Liver (tissue), 9 donors: ENCODE measurements around the gene IRAK3. TPM values are rescaled to one million over a fixed set of nuclear protein-coding genes. Genes with fewer than 3 reads are reported as not detected.

Experiments used
- DNase-seq: peaks from one replicate; pipeline ENCODE4 v3.0.0-alpha.2; 2017; ENCODE audit warnings: low spot score
- H3K27ac ChIP-seq, 2 donors: one replicate each; pipeline ENCODE4 v1.7.0; 2013; ENCODE audit warnings: inconsistent platforms in 2 of 2, low read length in 2 of 2, control low read depth in 1 of 2, low read depth in 1 of 2, mild to moderate bottlenecking in 1 of 2
- H3K27me3 ChIP-seq, 4 donors: one replicate each; pipeline versions ENCODE4 v1.6.1 to v1.7.0; 2013; ENCODE audit warnings: low read length in 3 of 4, inconsistent platforms in 1 of 4, mild to moderate bottlenecking in 1 of 4, moderate library complexity in 1 of 4; ENCODE audit not compliant: control insufficient read depth in 4 of 4, insufficient read depth in 4 of 4
- H3K36me3 ChIP-seq, 4 donors: one replicate each; pipeline versions ENCODE4 v1.6.1 to v1.7.0; 2013; ENCODE audit warnings: low read length in 3 of 4, mild to moderate bottlenecking in 3 of 4, low read depth in 1 of 4, moderate library complexity in 1 of 4; ENCODE audit not compliant: control insufficient read depth in 4 of 4, insufficient read depth in 3 of 4
- H3K4me1 ChIP-seq, 4 donors: one replicate each; pipeline versions ENCODE4 v1.6.1 to v1.7.0; 2013; ENCODE audit warnings: low read length in 3 of 4, mild to moderate bottlenecking in 3 of 4, moderate library complexity in 1 of 4; ENCODE audit not compliant: control insufficient read depth in 4 of 4, insufficient read depth in 4 of 4
- H3K4me3 ChIP-seq, 3 donors: one replicate each; pipeline versions ENCODE4 v1.6.1 to v1.7.0; 2013; ENCODE audit warnings: low read length in 3 of 3, control low read depth in 1 of 3, low read depth in 1 of 3, mild to moderate bottlenecking in 1 of 3
- H3K9ac ChIP-seq, 2 donors: one replicate each; pipeline ENCODE4 v1.7.0; 2013; ENCODE audit warnings: low read length in 2 of 2, mild to moderate bottlenecking in 2 of 2, moderate library complexity in 2 of 2, control low read depth in 1 of 2, low read depth in 1 of 2
- H3K9me3 ChIP-seq, 4 donors: one replicate each; pipeline versions ENCODE4 v1.6.1 to v1.7.0; 2013; ENCODE audit warnings: low read length in 3 of 4; ENCODE audit not compliant: control insufficient read depth in 4 of 4
- EGR1 ChIP-seq, 2 donors: IDR thresholded peaks; 2 replicates each; pipeline ENCODE4 v1.6.1; 2016 to 2018; ENCODE audit warnings: antibody characterized with exemption in 2 of 2, low read depth in 2 of 2
- FOXA1 ChIP-seq: IDR thresholded peaks from 2 replicates; pipeline ENCODE4 v1.6.1; 2016; ENCODE audit warnings: antibody characterized with exemption
- FOXA2 ChIP-seq: IDR thresholded peaks from 2 replicates; pipeline ENCODE4 v1.6.1; 2016; ENCODE audit warnings: antibody characterized with exemption
- GABPA ChIP-seq, 2 donors: IDR thresholded peaks in 1 of 2; conservative IDR thresholded peaks in 1 of 2; 2 replicates each; pipeline ENCODE4 v1.6.1; 2016; ENCODE audit warnings: antibody characterized with exemption in 2 of 2, mild to moderate bottlenecking in 1 of 2, moderate library complexity in 1 of 2
- HNF4A ChIP-seq, 2 donors: conservative IDR thresholded peaks; 2 replicates each; pipeline ENCODE4 v1.6.1; 2016; ENCODE audit warnings: antibody characterized with exemption in 2 of 2, mild to moderate bottlenecking in 2 of 2
- HNF4G ChIP-seq: IDR thresholded peaks from 2 replicates; pipeline ENCODE4 v1.6.1; 2016; ENCODE audit warnings: antibody characterized with exemption
- JUND ChIP-seq, 2 donors: IDR thresholded peaks; 2 replicates each; pipeline ENCODE4 v1.6.1; 2016; ENCODE audit warnings: antibody characterized with exemption in 2 of 2
- NR2F2 ChIP-seq: IDR thresholded peaks from 2 replicates; pipeline ENCODE4 v1.6.1; 2016; ENCODE audit warnings: antibody characterized with exemption
- RAD21 ChIP-seq, 2 donors: IDR thresholded peaks; 2 replicates each; pipeline ENCODE4 v1.6.1; 2016; ENCODE audit warnings: antibody characterized with exemption in 2 of 2, mild to moderate bottlenecking in 2 of 2
- REST ChIP-seq: IDR thresholded peaks from 2 replicates; pipeline ENCODE4 v1.6.1; 2016; ENCODE audit warnings: antibody characterized with exemption, mild to moderate bottlenecking
- RXRA ChIP-seq, 2 donors: IDR thresholded peaks; 2 replicates each; pipeline ENCODE4 v1.6.1; 2017 to 2018; ENCODE audit warnings: antibody characterized with exemption in 2 of 2, mild to moderate bottlenecking in 1 of 2
- SP1 ChIP-seq: IDR thresholded peaks from 2 replicates; pipeline ENCODE4 v1.6.1; 2018; ENCODE audit warnings: antibody characterized with exemption, mild to moderate bottlenecking
- TAF1 ChIP-seq: conservative IDR thresholded peaks from 2 replicates; pipeline ENCODE4 v1.6.1; 2016; ENCODE audit warnings: antibody characterized with exemption, mild to moderate bottlenecking
- YY1 ChIP-seq: IDR thresholded peaks from 2 replicates; pipeline ENCODE4 v1.6.1; 2016; ENCODE audit warnings: antibody characterized with exemption, mild to moderate bottlenecking
- WGBS: extraction: QIAGEN DNeasy Blood & Tissue Kit; methylation state at CpG from one replicate; pipeline ENCODE4 v1.1.7; 2013; 5-methylcytosine and 5-hydroxymethylcytosine counted together
- polyA plus RNA-seq, 2 donors: library from polyadenylated mRNA; stranded (reverse) in 1 of 2; unstranded in 1 of 2; fragments of 200-250 nt in 1 of 2; fragments of >200 nt in 1 of 2; fragmentation: Nextera tagmentation in 1 of 2; extraction: Ambion mirVana in 1 of 2; gene quantifications; one replicate each; pipeline versions ENCODE4 v1.2.1 to v1.2.3, GENCODE V29; 2013 to 2015
- total RNA-seq, 2 donors: library from RNA; depleted of rRNA; stranded (reverse); fragments of >200 nt; gene quantifications; one replicate each; pipeline ENCODE4 v1.2.3, GENCODE V29; 2014
- TF ChIP-seq, protein P1 (sequence below): IDR thresholded peaks from 2 replicates; pipeline ENCODE4 v1.6.1; 2016; ENCODE audit warnings: antibody characterized with exemption
- TF ChIP-seq, protein P2 (sequence below): fragments of 150-350 bp; IDR thresholded peaks from 2 replicates; pipeline ENCODE4 v1.5.1; 2017; ENCODE audit warnings: improper control_type of control experiment, low read depth, low read length; ENCODE audit not compliant: missing input control
- TF ChIP-seq, protein P3 (sequence below): IDR thresholded peaks from 2 replicates; pipeline ENCODE4 v1.6.1; 2016; ENCODE audit warnings: antibody characterized with exemption
- TF ChIP-seq, protein P4 (sequence below): IDR thresholded peaks from 2 replicates; pipeline ENCODE4 v1.6.1; 2016; ENCODE audit warnings: antibody characterized with exemption
- donor health status: healthy.
- donor health status: healthy.
- donor health status: healthy.
- donor health status: healthy.
- donor health status: healthy.

IRAK3 gene
- total and polyA plus RNA-seq, 4 donors, result 1.1 to 8.6 (median 3.5) TPM

GRCh38 chr12:66228462-66228861 is 39.4 kb downstream of the IRAK3 start:
- Histone ChIP-seq H3K27ac (no peak overlapping the region), H3K9me3 (no peaks in the 10 kb centered on the region), H3K9ac (no peak overlapping the region), H3K36me3 (no peaks in the 10 kb centered on the region), H3K27me3 (no peaks in the 10 kb centered on the region), H3K4me1 (peaks cover 0 to 8% (median 6%) of the 10 kb centered on the region in 4 donors), H3K4me3 (no peak overlapping the region)
- no peak for DNase-seq
- TF ChIP-seq YY1 (no peak), HNF4G (no peak), FOXA2 (no peak), HNF4A (conservative IDR thresholded peaks at IDR 0.05) (no peak), SP1 (no peak), EGR1 (IDR thresholded peaks at IDR 0.05; ENCODE audit: low read depth in 2 of 2) (no peak), TAF1 (no peak), REST (no peak), NR2F2 (no peak), GABPA (IDR thresholded peaks at IDR 0.05 in 1 of 2, conservative IDR thresholded peaks at IDR 0.05 in 1 of 2) (no peak), RAD21 (IDR thresholded peaks at IDR 0.05) (no peak), FOXA1 (no peak), RXRA (IDR thresholded peaks at IDR 0.05) (no peak)
- TF ChIP-seq, protein P1, sequence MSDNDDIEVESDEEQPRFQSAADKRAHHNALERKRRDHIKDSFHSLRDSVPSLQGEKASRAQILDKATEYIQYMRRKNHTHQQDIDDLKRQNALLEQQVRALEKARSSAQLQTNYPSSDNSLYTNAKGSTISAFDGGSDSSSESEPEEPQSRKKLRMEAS, result no peak
- TF ChIP-seq, protein P2, sequence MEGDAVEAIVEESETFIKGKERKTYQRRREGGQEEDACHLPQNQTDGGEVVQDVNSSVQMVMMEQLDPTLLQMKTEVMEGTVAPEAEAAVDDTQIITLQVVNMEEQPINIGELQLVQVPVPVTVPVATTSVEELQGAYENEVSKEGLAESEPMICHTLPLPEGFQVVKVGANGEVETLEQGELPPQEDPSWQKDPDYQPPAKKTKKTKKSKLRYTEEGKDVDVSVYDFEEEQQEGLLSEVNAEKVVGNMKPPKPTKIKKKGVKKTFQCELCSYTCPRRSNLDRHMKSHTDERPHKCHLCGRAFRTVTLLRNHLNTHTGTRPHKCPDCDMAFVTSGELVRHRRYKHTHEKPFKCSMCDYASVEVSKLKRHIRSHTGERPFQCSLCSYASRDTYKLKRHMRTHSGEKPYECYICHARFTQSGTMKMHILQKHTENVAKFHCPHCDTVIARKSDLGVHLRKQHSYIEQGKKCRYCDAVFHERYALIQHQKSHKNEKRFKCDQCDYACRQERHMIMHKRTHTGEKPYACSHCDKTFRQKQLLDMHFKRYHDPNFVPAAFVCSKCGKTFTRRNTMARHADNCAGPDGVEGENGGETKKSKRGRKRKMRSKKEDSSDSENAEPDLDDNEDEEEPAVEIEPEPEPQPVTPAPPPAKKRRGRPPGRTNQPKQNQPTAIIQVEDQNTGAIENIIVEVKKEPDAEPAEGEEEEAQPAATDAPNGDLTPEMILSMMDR, result no peak
- TF ChIP-seq, protein P3, sequence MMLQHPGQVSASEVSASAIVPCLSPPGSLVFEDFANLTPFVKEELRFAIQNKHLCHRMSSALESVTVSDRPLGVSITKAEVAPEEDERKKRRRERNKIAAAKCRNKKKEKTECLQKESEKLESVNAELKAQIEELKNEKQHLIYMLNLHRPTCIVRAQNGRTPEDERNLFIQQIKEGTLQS, result no peak
- TF ChIP-seq, protein P4, sequence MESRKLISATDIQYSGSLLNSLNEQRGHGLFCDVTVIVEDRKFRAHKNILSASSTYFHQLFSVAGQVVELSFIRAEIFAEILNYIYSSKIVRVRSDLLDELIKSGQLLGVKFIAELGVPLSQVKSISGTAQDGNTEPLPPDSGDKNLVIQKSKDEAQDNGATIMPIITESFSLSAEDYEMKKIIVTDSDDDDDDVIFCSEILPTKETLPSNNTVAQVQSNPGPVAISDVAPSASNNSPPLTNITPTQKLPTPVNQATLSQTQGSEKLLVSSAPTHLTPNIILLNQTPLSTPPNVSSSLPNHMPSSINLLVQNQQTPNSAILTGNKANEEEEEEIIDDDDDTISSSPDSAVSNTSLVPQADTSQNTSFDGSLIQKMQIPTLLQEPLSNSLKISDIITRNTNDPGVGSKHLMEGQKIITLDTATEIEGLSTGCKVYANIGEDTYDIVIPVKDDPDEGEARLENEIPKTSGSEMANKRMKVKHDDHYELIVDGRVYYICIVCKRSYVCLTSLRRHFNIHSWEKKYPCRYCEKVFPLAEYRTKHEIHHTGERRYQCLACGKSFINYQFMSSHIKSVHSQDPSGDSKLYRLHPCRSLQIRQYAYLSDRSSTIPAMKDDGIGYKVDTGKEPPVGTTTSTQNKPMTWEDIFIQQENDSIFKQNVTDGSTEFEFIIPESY, result no peak

- no peak overlapping the region for H3K27ac ChIP-seq
- H3K9ac ChIP-seq, result no peak overlapping the region
- no peak for DNase-seq
- WGBS, result 18% methylated on average over 3 of the region's 3 CpGs
- H3K36me3 ChIP-seq, result no peaks in the 10 kb centered on the region
- no peak overlapping the region for H3K4me3 ChIP-seq
- H3K9me3 ChIP-seq, result no peaks in the 10 kb centered on the region
- peaks cover 0 to 8% (median 6%) of the 10 kb centered on the region in 4 donors for H3K4me1 ChIP-seq
- peaks cover 0 to 3% (median 0%) of the 10 kb centered on the region in 4 donors for H3K27me3 ChIP-seq
- TF ChIP-seq, protein P3, result no peak
- TF ChIP-seq, protein P4, result peak; percentile 33
- TF ChIP-seq NR2F2 (peak; percentile 63), FOXA2 (peak; percentile 42), HNF4A (conservative IDR thresholded peaks at IDR 0.05) (peak; percentile 59 to 62), SP1 (peak; percentile 57), TAF1 (no peak), YY1 (peak; percentile 67), FOXA1 (no peak), REST (peak; percentile 43), JUND (IDR thresholded peaks at IDR 0.05) (peak in 1 of 2 donors; percentile 21)
These were observed 43.2 kb downstream of the IRAK3 start for GRCh38 chr12:66232263-66232662.
